Dedifferentiated amniotic fluid mesenchymal stem cell (primary cell): ENCODE results near the gene SENP3.

Experiments
- DNase-seq: peaks from one replicate; pipeline ENCODE4 v3.0.0-alpha.2; 2016; ENCODE audit errors: extremely low spot score

The SENP3 gene

DNA sequence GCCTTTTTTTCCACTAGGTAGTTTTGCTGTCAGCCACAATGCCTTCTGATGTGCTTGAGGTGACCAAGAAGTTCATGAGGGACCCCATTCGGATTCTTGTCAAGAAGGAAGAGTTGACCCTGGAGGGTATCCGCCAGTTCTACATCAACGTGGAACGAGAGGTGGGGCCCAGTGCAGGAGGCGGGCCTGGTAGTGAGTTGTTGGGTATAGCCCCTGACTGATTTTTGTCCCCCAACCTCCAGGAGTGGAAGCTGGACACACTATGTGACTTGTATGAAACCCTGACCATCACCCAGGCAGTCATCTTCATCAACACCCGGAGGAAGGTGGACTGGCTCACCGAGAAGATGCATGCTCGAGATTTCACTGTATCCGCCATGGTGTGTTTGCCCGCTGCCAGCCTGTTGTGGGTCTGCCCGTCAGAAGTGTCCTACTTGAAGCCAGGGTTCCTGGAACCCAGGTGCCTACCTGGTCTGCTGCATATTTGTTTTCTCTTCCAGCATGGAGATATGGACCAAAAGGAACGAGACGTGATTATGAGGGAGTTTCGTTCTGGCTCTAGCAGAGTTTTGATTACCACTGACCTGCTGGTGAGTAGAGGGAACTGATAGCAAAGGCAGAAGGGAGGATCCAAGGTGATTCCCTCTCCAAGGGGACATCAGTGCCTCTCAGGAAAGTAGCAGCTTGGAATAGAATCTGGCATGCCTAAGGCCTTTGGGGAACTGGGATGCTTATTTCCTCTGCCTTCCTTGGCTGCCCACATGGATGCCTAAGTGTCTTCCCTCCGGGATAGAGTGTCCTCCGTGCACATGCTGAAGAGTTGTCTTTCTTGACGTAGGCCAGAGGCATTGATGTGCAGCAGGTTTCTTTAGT, 15.8 kb downstream of the SENP3 start:
- no peak for DNase-seq

DNA sequence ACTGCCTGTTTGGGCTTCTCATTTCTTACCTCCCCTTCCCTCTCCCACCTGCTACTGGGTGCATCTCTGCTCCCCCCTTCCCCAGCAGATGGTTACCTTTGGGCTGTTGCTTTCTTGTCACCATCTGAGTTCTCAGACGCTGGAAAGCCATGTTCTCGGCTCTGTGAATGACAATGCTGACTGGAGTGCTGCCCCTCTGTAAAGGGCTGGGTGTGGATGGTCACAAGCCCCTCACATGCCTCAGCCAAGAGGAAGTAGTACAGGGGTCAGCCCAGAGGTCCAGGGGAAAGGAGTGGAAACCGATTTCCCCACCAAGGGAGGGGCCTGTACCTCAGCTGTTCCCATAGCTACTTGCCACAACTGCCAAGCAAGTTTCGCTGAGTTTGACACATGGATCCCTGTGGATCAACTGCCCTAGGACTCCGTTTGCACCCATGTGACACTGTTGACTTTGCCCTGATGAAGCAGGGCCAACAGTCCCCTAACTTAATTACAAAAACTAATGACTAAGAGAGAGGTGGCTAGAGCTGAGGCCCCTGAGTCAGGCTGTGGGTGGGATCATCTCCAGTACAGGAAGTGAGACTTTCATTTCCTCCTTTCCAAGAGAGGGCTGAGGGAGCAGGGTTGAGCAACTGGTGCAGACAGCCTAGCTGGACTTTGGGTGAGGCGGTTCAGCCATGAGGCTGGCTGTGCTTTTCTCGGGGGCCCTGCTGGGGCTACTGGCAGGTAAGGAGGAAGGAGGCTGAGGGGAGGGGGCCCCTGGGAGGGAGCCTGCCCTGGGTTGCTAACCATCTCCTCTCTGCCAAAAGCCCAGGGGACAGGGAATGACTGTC, 17.5 kb downstream of the SENP3 start, which contains the start of gene CD68:
CD68 (plus strand) TSS at position 638 of the 833 bp plus-strand sequence; CDS start at position 678, 40 bp downstream.
- DNase-seq = peak; percentile 40

DNA sequence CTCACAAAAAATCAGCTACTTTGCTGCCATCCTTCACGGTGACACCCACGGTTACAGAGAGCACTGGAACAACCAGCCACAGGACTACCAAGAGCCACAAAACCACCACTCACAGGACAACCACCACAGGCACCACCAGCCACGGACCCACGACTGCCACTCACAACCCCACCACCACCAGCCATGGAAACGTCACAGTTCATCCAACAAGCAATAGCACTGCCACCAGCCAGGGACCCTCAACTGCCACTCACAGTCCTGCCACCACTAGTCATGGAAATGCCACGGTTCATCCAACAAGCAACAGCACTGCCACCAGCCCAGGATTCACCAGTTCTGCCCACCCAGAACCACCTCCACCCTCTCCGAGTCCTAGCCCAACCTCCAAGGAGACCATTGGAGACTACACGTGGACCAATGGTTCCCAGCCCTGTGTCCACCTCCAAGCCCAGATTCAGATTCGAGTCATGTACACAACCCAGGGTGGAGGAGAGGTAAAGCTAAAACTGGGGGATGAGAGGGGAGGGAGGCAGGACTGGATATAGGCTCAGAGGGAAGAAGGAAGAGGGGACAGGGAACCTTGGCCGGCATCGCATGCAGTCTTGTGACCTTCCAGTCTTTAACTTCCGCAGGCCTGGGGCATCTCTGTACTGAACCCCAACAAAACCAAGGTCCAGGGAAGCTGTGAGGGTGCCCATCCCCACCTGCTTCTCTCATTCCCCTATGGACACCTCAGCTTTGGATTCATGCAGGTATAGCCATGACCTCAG, 18.3 kb downstream of the SENP3 start:
- no peak for DNase-seq

DNA sequence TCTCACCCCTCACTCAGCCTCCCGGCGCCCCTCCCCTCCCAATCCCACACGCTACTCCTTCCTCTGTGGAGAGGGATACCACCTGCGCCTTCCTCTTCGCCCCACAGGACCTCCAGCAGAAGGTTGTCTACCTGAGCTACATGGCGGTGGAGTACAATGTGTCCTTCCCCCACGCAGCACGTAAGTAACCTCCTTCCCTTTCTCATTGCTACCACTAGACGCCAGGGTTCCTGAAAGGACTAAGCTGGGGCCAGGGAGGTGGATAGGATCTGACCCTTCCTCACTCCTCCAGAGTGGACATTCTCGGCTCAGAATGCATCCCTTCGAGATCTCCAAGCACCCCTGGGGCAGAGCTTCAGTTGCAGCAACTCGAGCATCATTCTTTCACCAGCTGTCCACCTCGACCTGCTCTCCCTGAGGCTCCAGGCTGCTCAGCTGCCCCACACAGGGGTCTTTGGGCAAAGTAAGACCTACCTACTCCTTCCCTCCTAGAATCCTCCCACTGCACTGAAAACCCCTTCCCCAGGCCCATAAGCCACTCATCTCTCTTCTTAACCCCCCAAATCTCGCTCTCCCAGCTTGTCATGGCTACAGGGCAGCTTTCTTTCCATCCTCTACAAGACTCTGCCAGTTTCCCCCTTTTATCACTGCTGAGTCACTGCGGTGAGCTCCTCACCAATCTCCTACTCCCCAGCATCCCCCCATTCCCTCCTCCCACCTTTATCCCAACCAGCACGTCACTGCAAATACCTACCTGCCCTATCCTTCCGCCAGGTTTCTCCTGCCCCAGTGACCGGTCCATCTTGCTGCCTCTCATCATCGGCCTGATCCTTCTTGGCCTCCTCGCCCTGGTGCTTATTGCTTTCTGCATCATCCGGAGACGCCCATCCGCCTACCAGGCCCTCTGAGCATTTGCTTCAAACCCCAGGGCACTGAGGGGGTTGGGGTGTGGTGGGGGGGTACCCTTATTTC, 19.2 kb downstream of the SENP3 start:
- no peak for DNase-seq

DNA sequence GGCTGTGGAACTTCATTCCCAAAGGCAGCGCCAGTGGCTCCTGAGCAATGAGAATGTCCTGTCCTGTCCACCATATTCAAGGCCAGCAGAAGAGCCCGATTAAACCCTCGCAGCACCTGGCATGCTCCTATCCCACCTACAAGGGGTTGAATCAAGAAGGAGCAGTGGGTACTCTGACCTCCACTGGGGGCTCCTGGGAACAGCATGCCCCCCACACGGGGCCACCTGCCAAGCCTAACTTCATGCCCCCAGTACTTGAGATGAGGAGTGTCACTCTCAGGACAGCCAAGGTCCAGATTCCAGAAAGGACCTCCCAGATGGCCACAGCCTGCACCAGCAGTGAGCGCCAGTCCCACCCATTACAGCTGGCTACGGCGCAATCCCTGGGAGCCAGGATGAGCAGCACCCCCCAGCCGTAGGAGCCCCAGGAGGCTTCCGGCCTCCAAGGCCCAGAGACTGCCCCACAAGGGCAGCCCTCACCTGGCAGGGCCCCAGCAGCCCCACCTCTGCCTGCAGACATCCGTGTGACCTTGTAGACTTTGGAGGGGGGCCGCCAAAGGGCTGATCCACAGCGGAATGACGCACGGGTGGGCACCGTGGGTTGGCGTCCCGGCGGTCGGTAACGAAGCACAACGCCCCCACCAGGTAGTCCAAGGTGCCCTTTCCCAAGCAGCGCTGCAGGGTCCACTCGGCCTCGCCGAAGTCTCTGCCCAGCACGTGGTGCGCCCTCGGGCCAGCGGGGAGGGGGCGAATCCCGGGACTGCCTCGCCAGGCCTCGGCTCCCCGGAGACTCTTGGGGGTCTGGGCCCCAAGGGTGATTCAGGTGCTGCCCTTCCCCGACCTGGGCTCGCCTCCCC, 20.9 kb downstream of the SENP3 start:
- DNase-seq = no peak

DNA sequence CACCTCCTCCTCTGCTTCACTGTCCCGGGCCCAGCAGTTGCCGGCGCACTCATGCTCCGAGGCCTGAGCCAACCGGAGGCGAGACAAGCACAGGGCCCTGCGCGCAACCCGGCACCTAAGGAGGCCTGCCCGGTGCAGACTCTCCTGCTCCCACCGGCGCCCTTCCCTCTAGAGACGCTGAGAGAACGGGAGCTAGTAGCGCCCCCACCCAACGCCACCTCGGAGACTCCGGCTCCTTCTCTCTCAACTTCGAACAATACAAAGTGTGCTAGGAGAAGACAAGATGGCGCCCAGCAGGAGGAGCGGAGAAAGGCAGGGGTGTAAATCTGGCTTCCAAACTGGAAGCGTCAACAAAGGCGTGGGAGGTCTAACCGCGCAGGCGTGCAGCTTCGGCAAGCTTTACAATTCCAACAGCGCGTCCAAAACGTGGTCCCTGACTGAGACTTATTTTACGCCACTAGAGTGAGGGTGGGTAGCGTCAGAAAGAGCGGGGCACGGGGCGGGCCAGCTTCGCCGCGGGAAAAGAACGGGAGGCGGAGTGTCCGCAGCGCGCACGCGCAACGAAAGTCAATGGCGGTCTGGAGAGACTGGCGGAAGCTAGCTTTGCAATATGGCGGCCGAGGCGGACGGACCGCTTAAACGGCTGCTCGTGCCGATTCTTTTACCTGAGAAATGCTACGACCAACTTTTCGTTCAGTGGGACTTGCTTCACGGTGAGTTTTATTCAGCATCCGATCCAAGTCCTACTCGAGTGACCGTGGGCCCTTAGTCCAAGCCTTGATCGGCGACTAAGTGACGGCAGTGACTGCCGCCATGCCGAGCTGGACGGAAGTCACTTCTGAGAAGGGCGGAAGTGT, 21.8 kb downstream of the SENP3 start, which contains the start of gene MPDU1:
MPDU1 (plus strand) TSS at position 600 of the 857 bp plus-strand sequence; CDS start at position 611, 11 bp downstream.
- peak; percentile 96 for DNase-seq

DNA sequence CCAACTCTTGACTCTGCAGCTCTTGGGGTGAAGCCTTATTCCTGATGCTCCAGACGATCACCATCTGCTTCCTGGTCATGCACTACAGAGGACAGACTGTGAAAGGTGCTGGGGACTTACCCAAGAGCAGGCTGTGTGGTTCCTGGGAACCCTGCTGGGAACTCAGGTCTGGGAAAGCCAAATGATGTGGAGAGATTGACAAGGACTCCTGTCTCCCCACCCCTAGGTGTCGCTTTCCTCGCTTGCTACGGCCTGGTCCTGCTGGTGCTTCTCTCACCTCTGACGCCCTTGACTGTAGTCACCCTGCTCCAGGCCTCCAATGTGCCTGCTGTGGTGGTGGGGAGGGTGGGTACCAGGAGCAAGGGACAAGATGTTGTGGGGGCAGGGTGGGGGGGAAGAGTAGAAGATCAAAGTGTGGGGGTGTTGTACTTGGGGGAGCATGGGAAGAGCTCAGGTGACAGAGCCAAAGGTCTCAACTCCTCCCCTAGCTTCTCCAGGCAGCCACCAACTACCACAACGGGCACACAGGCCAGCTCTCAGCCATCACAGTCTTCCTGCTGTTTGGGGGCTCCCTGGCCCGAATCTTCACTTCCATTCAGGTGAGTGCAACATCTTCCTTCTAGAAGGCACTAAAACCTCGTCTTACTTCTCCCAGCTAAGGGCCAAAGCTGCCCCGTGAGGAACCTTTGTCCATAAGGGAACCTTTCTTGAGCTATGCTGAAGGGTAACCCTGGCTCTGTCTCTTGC, 25.1 kb downstream of the SENP3 start:
- DNase-seq = no peak

DNA sequence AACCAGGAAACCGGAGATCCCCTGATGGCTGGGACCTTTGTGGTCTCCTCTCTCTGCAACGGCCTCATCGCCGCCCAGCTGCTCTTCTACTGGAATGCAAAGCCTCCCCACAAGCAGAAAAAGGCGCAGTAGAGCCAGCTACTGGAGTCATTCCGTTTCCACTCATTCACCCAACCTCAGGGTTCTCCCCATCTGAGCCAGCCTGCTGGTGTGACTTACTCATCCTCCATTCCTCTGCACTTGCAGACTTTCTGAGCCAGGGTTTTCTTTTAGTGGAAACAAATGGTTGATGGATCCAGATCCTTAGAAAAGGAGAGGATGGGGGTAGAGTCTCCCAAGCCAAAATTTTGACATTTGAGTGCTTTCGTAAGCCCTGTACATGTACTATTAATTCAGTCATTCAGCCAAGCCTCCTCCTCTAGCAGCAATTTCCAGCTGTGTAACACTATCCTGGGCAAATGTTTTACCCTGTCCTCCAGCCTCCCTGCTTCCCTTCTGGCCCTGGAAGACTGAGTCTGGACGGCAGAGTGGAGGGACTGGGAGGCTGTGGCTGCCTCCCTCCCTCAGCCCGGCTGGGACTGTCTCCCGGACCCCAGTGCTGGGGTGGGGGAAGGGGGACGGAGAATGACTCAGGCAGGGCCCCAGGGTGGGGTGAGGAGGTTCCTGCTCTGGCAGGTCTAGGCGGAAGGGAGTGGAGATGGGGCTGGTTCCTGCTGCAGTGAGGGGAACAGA, 25.9 kb downstream of the SENP3 start:
- DNase-seq = peak; percentile 79

DNA sequence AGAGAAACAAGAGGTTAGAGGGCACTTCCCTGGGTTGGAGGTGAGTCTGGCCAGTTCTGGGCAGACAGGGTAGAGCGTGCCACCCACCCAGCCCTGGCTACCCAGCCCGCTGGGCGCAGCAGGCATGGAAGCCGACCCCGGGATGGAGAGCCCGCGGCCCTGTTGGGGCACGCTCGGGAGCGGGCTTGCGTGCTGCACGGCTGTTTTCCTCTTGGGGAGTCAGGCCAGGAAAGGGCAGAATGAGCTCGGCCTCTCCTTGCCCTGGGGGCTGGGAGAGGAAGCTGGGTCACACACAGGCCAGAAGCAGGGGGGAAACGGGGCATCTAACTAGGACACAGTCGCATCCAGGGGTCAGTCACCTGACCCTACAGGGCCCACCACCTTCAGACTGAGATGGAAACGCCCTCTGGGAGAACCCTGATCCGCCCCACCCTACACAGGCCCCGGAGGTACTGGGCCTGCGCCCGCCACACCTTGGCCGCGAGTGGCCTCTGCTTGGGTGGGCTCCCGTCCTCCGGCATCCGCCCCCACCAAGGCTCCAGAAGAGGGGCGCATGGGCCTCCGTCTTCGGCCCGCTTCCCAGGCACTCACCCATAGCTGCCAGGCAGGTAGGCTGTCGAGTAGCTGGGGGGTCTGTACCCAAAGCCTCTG, 27.0 kb downstream of the SENP3 start:
- DNase-seq = no peak

DNA sequence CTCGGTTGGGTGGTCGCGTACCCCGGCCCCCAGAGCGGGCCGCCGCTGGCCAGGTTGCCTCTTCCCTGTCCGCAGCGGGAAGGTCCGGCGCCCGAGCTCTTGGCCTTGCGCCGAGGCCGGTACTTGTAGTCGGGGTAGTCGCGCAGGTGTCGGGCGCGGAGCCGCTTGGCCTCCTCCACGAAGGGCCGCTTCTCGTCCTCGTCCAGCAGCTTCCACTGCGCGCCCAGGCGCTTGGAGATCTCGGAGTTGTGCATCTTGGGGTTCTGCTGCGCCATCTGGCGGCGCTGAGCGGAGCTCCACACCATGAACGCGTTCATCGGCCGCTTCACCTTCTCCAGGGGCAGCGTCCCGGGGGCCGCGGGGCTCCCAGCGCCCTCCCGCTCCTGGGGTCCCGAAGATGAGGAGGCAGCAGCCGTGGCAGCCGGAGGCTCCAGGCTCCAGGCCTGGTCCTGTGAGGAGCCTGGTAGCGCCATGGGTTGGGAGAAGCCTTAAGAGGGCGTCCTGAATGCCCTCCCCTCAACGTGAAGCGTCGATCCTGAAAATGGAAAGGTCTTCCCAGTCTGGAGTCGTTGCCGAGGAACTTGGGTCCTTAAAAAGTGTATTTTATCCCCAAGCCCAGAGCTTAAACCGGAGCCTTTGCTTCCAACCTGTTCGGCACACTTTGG, 27.6 kb downstream of the SENP3 start:
- DNase-seq = peak; percentile 65

DNA sequence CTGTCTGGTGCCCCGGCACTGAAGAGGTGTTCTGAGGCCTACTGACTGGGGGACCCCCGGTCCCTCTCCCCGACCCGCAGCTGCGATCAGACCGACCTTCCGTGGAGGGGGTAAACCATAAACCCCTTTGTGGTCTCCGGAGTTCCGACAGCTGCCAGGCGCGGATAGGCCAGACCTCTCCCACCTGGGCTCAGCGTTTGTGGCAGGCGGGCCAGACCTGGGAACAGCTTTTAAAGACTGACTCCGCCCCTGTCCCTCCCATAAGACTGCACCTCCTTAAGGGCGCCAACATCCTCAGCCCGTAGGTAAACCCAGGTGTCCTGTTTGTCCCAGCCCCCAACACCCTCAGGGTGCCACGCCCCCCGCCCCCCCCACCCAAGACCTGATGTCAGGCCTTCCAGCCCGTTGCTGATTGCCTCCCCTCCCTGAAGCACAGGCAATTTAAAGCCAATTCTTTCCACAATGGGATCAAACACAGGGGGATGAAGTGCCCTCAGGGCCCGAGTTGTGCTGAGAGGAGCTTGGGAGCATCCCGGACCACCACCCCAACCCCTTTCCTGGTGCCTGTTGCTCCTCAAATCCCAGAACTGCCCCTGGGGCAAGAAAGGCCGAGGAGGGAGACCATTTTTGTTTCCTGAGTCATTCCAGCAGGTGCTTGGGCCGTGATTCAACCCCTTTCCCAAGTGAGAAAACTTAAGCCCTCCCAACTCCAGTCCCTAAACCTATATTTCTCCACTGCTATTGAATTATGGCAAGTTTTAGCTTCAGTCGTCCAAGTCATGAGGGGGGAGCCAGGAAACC, 28.4 kb downstream of the SENP3 start, which contains the start of gene SOX15:
SOX15 (minus strand) TSS at position 204 of the 801 bp plus-strand sequence. CDS start 418 bp downstream, outside the sequence.
- peak; percentile 13 for DNase-seq

DNA sequence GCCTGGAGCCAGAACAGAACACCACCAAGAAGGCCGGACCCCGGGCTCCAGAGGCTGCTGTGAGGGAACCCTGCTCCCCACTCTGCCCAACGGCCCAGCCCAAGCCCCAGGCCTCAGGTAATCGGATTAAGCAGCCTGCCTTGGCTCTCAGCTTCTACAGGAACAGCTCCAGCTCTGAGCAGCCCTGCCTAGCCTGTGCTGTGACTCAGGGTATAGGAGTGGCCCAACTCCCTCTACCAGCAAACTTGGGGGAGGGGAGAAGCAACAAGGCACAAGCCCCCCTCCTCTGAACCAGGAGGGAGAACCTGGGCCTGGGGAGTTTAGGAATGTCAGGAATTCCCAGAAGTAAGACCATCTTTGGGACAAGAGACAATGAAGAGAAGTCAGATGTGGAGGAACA, 29.0 kb downstream of the SENP3 start:
- DNase-seq = peak; percentile 57

DNA sequence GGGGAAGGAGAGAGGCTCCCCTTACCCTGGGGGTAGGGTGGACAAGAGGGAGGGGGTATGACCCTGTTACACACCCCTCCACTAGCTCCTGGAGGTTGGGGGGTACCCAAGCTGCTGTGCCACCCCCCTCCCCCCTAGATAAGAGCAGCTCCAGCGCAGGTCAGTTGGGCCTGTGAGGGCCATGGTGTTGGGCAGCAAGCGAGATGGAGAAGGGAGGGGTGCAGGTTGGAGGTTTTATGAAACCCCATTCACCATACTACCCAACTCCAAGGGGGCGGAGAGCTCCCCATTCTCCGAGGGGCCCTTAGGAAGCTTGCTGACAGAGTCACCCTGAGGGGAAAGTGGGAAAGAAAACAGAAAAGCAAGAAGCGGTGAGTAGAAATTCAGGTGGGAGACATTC, 29.9 kb downstream of the SENP3 start:
- DNase-seq = no peak

DNA sequence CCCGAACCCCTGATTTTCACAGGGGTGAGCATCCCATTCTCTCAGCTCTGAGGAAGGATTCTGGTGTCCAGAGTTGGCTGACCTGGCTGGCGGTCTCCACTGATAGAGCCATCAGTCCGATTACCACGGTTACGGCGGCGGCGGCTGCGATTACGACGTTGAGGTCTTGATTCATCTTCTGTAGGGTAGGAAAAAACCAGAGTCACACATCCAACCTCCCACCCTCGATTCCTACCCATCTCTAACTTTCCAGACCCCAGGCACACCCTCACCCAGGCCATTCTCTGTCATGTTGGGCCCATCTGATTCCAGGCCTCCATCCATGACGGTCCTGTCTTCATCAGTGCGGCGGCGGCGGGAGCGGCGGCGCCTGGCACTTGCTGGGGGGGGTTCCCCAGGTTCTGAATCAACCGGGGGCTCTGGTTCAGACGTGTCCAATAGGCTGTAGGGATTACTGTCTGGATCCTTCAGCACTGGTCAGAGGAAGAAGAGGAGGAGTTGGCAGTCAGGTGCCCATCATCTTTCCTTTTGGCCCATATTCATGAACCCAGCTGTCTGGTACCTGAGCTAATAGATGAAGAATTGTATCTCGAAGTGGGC, 30.8 kb downstream of the SENP3 start:
- no peak for DNase-seq

DNA sequence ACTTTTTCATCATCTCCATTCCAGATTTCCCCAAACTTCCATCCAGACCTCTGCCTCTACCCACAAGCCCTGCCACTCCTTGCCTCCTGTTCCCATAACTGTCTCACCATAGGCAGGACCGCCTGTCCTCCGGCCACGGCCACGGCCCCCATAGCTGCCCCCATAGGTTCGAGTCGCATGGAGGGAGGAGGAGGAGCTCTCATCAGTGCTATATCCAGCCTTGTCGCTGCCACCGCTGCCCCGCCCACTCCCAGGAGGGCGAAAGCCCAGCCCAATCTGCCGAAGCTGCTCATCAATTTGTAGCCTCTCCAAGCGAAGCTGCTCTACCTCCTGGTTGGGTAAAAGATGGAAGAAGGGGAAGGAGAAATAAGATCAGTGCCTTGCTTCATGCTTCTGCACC, 31.6 kb downstream of the SENP3 start:
- no peak for DNase-seq
